Fibroblast of the aortic adventitia (primary cell): ENCODE results near the gene KDR. TPM values are rescaled to one million over a fixed set of nuclear protein-coding genes. Genes with fewer than 3 reads are reported as not detected.

Source experiments
- DNase-seq: peaks from one replicate; pipeline ENCODE4 v3.0.0-alpha.2; 2010; ENCODE audit warnings: low read depth
- H3K4me3 ChIP-seq: 2 replicates; pipeline ENCODE4 v1.5.1; 2011; ENCODE audit warnings: low read depth, mild to moderate bottlenecking, control low read depth, low read length, moderate library complexity
- total RNA-seq: library from RNA; depleted of rRNA; stranded (reverse); fragments of >200 nt; gene quantifications from 2 replicates; pipeline ENCODE4 v1.2.3, GENCODE V29; 2012; ENCODE audit warnings: low replicate concordance
- TF ChIP-seq, protein P1 (sequence below): IDR thresholded peaks from 2 replicates; pipeline ENCODE4 v1.5.1; 2011; ENCODE audit warnings: mild to moderate bottlenecking, low read length, control low read depth, inconsistent platforms; ENCODE audit not compliant: insufficient read depth

Gene KDR
- total RNA-seq, 1 donor = 10.9 TPM

DNA sequence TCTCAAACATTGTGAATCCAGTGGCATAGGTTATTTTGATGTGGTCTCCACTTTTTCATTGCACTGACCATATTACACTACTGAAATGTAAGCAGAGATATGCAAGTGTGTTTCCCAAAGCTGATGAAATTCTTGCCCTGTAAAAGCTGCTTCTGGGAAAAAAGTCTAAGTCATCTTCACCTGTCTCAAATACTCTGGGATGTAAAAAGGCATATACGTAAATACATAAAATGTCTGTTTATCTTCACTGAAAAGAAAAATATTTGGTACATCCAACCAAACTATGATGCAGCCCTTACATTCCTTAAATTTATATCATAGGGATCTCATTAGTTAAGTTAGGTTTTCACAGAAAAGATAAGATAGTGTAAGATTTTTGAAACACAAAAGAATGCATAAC lies 7.9 kb downstream of the KDR start:
- TF ChIP-seq, protein P1, sequence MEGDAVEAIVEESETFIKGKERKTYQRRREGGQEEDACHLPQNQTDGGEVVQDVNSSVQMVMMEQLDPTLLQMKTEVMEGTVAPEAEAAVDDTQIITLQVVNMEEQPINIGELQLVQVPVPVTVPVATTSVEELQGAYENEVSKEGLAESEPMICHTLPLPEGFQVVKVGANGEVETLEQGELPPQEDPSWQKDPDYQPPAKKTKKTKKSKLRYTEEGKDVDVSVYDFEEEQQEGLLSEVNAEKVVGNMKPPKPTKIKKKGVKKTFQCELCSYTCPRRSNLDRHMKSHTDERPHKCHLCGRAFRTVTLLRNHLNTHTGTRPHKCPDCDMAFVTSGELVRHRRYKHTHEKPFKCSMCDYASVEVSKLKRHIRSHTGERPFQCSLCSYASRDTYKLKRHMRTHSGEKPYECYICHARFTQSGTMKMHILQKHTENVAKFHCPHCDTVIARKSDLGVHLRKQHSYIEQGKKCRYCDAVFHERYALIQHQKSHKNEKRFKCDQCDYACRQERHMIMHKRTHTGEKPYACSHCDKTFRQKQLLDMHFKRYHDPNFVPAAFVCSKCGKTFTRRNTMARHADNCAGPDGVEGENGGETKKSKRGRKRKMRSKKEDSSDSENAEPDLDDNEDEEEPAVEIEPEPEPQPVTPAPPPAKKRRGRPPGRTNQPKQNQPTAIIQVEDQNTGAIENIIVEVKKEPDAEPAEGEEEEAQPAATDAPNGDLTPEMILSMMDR = no peak
- DNase-seq = peak; percentile 55
- H3K4me3 ChIP-seq = no peak overlapping the region

DNA sequence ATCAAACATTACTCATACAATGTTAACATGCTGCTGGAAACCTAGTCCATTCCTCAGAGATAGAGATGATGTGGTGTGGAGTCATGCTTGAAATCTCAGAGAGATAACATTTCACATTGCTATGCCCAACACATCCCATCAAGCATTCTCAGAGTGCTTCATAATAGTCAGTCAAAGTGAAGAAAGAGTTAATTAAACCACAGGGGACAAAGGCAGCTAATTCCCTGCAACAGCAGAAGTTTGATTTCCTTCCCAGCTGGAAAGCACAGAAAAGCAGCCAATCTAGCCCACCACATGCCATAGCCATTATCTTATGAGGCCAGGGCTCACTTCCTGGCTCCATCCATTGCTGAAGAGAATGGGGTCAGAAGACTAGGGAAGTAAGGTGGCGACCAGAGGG lies 8.9 kb downstream of the KDR start:
- H3K4me3 ChIP-seq = no peak overlapping the region
- peak; percentile 90 for DNase-seq
- TF ChIP-seq, protein P1 = no peak

DNA sequence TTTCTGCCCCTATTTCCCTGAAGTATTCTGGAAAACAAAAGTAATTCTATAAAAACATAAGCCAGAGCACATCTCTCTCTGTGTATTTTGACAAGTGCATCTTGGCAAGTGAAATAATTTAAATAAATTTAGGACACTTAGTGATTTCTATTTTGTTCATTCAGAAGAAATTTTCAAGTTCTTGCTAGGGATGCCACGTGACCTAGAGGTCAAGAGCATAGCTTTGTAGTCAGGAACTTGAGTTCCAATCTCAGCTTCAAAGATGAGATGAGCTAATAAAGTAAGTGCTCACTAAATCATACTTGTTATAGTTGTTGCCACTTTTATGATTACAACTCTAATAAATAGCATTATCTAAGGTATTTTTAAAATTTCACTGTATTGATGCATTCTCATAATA lies 13.8 kb downstream of the KDR start:
- H3K4me3 ChIP-seq = no peak overlapping the region
- TF ChIP-seq, protein P1 = no peak
- DNase-seq = no peak

DNA sequence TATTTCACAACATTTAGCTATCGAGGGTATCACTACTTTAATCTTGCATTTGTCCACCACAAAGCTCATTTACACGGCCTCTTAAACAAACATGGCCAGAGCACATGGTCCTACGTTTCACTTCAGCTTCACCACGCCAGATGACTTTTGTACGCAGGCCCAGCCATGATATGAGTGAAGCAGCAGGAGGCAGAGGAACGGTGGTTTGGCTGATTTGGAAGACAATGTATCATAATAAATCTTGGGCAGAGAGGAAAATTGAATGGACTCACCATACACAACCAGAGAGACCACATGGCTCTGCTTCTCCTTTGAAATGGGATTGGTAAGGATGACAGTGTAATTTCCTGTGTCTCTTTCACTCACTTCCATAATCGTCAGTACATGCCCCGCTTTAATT lies 15.3 kb downstream of the KDR start:
- TF ChIP-seq, protein P1 = no peak
- no peak for DNase-seq

DNA sequence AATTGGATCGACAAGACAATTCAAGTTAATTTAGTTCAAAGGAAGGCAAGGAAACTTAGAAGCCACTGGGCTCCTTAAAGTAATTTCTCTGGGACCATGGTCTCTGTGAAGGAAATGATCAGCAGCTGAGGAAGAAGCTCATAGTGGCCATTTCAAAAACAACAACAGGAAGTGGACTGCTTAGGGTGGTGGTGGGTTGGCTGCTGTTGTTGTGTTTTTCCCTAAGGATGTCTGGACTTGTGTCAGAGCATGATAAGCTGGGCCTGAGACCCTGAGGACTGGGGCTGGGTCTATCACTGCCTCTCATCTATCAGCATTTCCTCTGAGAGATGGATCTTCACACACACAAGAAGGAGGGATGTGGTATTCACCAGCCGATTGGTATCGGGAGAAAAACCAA lies 18.3 kb downstream of the KDR start:
- TF ChIP-seq, protein P1 = no peak
- no peak overlapping the region for H3K4me3 ChIP-seq
- DNase-seq = no peak

More for the DNA sequence above, 15.3 kb downstream of the KDR start:
- H3K4me3 ChIP-seq = no peak overlapping the region

DNA sequence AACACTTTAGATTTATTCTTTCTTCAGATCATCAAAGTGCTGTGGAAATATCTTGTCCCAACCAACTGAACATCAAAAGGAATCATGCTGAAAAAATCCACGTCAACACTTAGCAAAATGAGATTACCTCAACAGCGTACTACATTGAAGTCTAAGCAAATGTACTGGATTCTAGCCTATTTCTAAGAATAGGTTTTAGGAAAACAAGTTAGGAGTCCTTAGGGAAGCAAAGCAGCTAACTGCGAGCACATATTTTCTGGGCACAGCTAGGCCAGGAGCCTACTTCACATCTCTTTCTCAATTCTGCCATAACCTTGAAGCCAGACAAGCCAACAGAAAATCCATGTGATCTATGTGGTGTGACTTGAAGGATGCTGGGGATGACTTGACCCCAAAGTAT lies 22.2 kb downstream of the KDR start:
- TF ChIP-seq, protein P1 = no peak
- H3K4me3 ChIP-seq = no peak overlapping the region
- no peak for DNase-seq

DNA sequence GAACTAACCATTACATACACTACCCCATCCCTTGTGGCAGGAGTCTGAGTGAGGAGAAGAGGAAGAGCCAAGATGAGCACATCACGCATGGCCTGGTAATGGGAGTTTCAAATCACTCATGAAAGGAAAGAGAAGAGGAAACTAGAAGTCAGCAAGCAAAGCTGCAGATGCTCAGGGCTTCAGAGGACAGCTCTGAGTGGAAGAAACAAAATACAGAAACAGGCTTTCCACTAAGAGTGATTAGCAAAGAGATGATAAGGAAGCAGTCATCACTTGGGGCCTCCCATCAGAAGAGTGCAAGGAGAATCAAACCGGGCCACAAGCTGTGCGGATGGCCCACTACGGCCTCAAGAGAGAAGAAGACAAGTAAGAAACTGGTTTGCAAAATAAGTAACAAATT lies 25.6 kb downstream of the KDR start:
- DNase-seq = no peak
- no peak overlapping the region for H3K4me3 ChIP-seq
- TF ChIP-seq, protein P1 = no peak
